ENCODE data around the gene CRISPLD2.

- TF ChIP-seq, protein P1, sequence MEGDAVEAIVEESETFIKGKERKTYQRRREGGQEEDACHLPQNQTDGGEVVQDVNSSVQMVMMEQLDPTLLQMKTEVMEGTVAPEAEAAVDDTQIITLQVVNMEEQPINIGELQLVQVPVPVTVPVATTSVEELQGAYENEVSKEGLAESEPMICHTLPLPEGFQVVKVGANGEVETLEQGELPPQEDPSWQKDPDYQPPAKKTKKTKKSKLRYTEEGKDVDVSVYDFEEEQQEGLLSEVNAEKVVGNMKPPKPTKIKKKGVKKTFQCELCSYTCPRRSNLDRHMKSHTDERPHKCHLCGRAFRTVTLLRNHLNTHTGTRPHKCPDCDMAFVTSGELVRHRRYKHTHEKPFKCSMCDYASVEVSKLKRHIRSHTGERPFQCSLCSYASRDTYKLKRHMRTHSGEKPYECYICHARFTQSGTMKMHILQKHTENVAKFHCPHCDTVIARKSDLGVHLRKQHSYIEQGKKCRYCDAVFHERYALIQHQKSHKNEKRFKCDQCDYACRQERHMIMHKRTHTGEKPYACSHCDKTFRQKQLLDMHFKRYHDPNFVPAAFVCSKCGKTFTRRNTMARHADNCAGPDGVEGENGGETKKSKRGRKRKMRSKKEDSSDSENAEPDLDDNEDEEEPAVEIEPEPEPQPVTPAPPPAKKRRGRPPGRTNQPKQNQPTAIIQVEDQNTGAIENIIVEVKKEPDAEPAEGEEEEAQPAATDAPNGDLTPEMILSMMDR (IDR thresholded peaks at IDR 0.05), result no peak
- TF ChIP-seq POLR2A (IDR thresholded peaks at IDR 0.05), result peak in 2 of 4 donors; percentile 33 to 52
These were observed 12.8 kb downstream of the CRISPLD2 start for GRCh38 chr16:84832488-84833143.
